Measurements from ENCODE around the gene HOXA9. TPM values are rescaled to one million over a fixed set of nuclear protein-coding genes. Genes with fewer than 3 reads are reported as not detected.

The HOXA9 gene
- polyA plus RNA-seq, 3 donors: 0.55 to 1.9 (median 1.2) TPM

DNA sequence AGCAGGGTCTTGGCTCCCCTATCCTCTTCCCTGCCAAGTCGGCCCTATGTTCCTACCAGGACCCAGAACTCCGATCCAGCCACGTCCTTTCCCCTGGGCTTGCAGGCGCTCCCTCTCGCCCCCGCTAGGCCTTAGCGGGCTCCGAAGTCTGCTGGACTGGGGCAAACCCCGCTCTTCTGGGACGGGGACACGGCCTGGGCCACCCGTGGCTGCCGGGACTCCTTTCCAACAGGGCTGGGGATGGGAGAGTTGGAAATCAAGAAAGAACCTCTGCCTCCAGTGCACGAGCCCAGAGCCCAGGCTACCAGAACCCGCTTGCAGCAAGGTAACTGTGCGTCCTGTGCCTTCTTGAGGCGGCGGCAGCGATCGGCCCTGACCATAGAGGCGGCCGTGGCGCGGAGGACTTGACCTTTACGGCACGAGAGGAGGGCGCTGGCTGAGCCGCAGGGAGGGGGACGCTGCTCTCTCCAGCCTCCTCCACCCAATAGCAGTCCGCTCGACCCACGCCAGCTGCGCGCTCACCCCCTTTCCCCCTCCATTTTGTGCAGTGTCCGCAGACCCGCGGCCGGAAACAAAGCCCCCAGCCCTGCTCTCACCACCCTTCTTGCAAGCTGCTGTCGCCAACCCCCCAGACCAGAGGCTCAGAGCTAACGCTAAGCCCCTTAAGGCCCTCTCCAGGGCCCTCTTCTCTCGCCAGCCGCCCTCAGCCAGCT is 26.7 kb upstream of the HOXA9 start:
- no peaks in the 10 kb centered on the region for H3K79me2 ChIP-seq (ENCODE audit: insufficient read depth, low read length)
- DNase-seq: no peak
- no peak overlapping the region for H3K9ac ChIP-seq (ENCODE audit: insufficient read depth, low read length, poor library complexity, severe bottlenecking)
- H3K4me1 ChIP-seq (ENCODE audit: control insufficient read depth in 1 of 2, insufficient read depth in 2 of 2, low read length in 2 of 2): peaks cover 40 to 42% of the 10 kb centered on the region in 2 donors
- H4K20me1 ChIP-seq (ENCODE audit: insufficient read depth, low read length): no peaks in the 10 kb centered on the region
- Mint-ChIP-seq H3K36me3 (peaks cover 15 to 24% of the 10 kb centered on the region in 2 donors), H3K27me3 (ENCODE audit: low read depth in 3 of 3) (peaks cover 91 to 94% (median 93%) of the 10 kb centered on the region in 3 donors), H3K27ac (peak overlapping the region in 1 of 7 donors; percentile 50), H3K9me3 (peaks cover 0 to 51% (median 32%) of the 10 kb centered on the region in 7 donors), H3K4me1 (peaks cover 55% of the 10 kb centered on the region), H3K4me3 (peak overlapping the region; percentile 67 to 85)
- H3K9me3 ChIP-seq (replicated peaks in 1 of 2; ENCODE audit: control insufficient read depth in 1 of 2, insufficient read depth in 1 of 2, low read length in 2 of 2): peaks cover 13 to 58% of the 10 kb centered on the region in 2 donors
- TF ChIP-seq CTCF (IDR thresholded peaks at IDR 0.05): no peak
- H3K27me3 ChIP-seq (ENCODE audit: control insufficient read depth in 2 of 2, insufficient read depth in 2 of 2, low read length in 2 of 2): peaks cover 95 to 98% of the 10 kb centered on the region in 2 donors
- H3K4me3 ChIP-seq (replicated peaks in 1 of 3; ENCODE audit: low read depth in 2 of 3, low read length in 3 of 3): peak overlapping the region in 1 of 3 experiments; percentile 70
- peak overlapping the region; percentile 84 for H3K4me2 ChIP-seq (replicated peaks; ENCODE audit: extremely low read depth, low read length, poor library complexity, severe bottlenecking)
- H3K36me3 ChIP-seq (replicated peaks in 1 of 2; ENCODE audit: control insufficient read depth in 1 of 2, insufficient read depth in 2 of 2, low read length in 2 of 2): no peaks in the 10 kb centered on the region
- 19% methylated on average over 39 of the region's 42 CpGs for WGBS (ENCODE audit: insufficient coverage)
- H3K27ac ChIP-seq (ENCODE audit: low read depth in 1 of 2, low read length in 2 of 2): no peak overlapping the region
- intact Hi-C loops (cut with micrococcal nuclease): loop anchor here (5.0 to 10.0 kb wide), 3 partner anchors 385 to 733 kb away; no protein-coding TSS in a partner anchor
- H2AFZ ChIP-seq (ENCODE audit: insufficient read depth, low read depth, low read length, poor library complexity, severe bottlenecking): peak overlapping the region; percentile 11

GRCh38 chr7:27191161-27191731 is 25.9 kb upstream of the HOXA9 start:
- WGBS (ENCODE audit: insufficient coverage): 39% methylated on average over 12 of the region's 15 CpGs
- Mint-ChIP-seq H3K27ac (no peak overlapping the region), H3K36me3 (peaks cover 15 to 26% of the 10 kb centered on the region in 2 donors), H3K4me3 (peak overlapping the region in 1 of 2 donors; percentile 85), H3K27me3 (ENCODE audit: low read depth in 3 of 3) (peaks cover 93 to 94% (median 94%) of the 10 kb centered on the region in 3 donors), H3K4me1 (peaks cover 57% of the 10 kb centered on the region), H3K9me3 (peaks cover 0 to 54% (median 33%) of the 10 kb centered on the region in 7 donors)
- Histone ChIP-seq H3K27me3 (ENCODE audit: control insufficient read depth in 2 of 2, insufficient read depth in 2 of 2, low read length in 2 of 2) (peaks cover 95 to 98% of the 10 kb centered on the region in 2 donors), H3K27ac (ENCODE audit: low read depth in 1 of 2, low read length in 2 of 2) (no peak overlapping the region), H3K9me3 (replicated peaks in 1 of 2; ENCODE audit: control insufficient read depth in 1 of 2, insufficient read depth in 1 of 2, low read length in 2 of 2) (peaks cover 13 to 63% of the 10 kb centered on the region in 2 donors), H3K4me2 (replicated peaks; ENCODE audit: extremely low read depth, low read length, poor library complexity, severe bottlenecking) (no peak overlapping the region), H3K9ac (ENCODE audit: insufficient read depth, low read length, poor library complexity, severe bottlenecking) (no peak overlapping the region), H4K20me1 (ENCODE audit: insufficient read depth, low read length) (no peaks in the 10 kb centered on the region), H3K79me2 (ENCODE audit: insufficient read depth, low read length) (no peaks in the 10 kb centered on the region), H2AFZ (ENCODE audit: insufficient read depth, low read depth, low read length, poor library complexity, severe bottlenecking) (no peak overlapping the region), H3K4me1 (ENCODE audit: control insufficient read depth in 1 of 2, insufficient read depth in 2 of 2, low read length in 2 of 2) (peaks cover 40 to 42% of the 10 kb centered on the region in 2 donors), H3K36me3 (replicated peaks in 1 of 2; ENCODE audit: control insufficient read depth in 1 of 2, insufficient read depth in 2 of 2, low read length in 2 of 2) (no peaks in the 10 kb centered on the region), H3K4me3 (replicated peaks in 1 of 3; ENCODE audit: low read depth in 2 of 3, low read length in 3 of 3) (no peak overlapping the region)
- intact Hi-C loops (cut with micrococcal nuclease): loop anchor here (5.0 to 10.0 kb wide), 3 partner anchors 386 to 734 kb away; no protein-coding TSS in a partner anchor
- TF ChIP-seq CTCF (IDR thresholded peaks at IDR 0.05): no peak
- no peak for DNase-seq

Data from CD14-positive monocyte (primary cell).